GM12872 (cell line): Measurements from ENCODE around the gene LDLRAD4.

Experiments
- CTCF ChIP-seq: IDR thresholded peaks from 3 replicates; pipeline ENCODE4 v1.5.1; 2011; ENCODE audit warnings: low read depth, mild to moderate bottlenecking, low read length, moderate library complexity; ENCODE audit not compliant: insufficient read depth

The LDLRAD4 gene

GRCh38 chr18:13501891-13502290 lies 283.3 kb downstream of the LDLRAD4 start:
- TF ChIP-seq CTCF, result no peak

GRCh38 chr18:13502585-13502984 lies 284.0 kb downstream of the LDLRAD4 start:
- no peak for TF ChIP-seq CTCF

- no peak for TF ChIP-seq CTCF
Observed at GRCh38 chr18:13503836-13504235, 285.3 kb downstream of the LDLRAD4 start.

GRCh38 chr18:13505780-13506345 lies 287.3 kb downstream of the LDLRAD4 start:
- TF ChIP-seq CTCF, result no peak

- no peak for TF ChIP-seq CTCF
Observed at GRCh38 chr18:13510594-13510993, 292.0 kb downstream of the LDLRAD4 start.

- TF ChIP-seq CTCF, result no peak
Observed at GRCh38 chr18:13511961-13512577, 293.5 kb downstream of the LDLRAD4 start.

- TF ChIP-seq CTCF, result no peak
Observed at GRCh38 chr18:13513021-13513420, 294.5 kb downstream of the LDLRAD4 start.
